GM12878 (cell line): ENCODE measurements around the gene GNAT1. TPM values are rescaled to one million over a fixed set of nuclear protein-coding genes. Genes with fewer than 3 reads are reported as not detected.

Experiments
- ATF7 ChIP-seq: fragments of 450-650 bp; IDR thresholded peaks from 2 replicates; pipeline ENCODE4 v1.6.1; 2016; ENCODE audit warnings: low read depth, mild to moderate bottlenecking
- BCL11A ChIP-seq: IDR thresholded peaks from 2 replicates; pipeline ENCODE4 v1.6.1; 2011; ENCODE audit warnings: low read depth, low read length
- CBX3 ChIP-seq: fragments of 200-600 bp; sonication (generic); IDR thresholded peaks from 2 replicates; pipeline ENCODE4 v1.6.1; 2016; ENCODE audit warnings: low read depth, borderline replicate concordance
- CHD4 ChIP-seq: fragments of 200-600 bp; sonication (generic); IDR thresholded peaks from 2 replicates; pipeline ENCODE4 v1.6.1; 2016; ENCODE audit warnings: mild to moderate bottlenecking
- CREB1 ChIP-seq: IDR thresholded peaks from 2 replicates; pipeline ENCODE4 v1.6.1; 2012; ENCODE audit warnings: low read depth, mild to moderate bottlenecking, inconsistent platforms
- EED ChIP-seq: sonication (generic); IDR thresholded peaks from 2 replicates; pipeline ENCODE4 v1.6.1; 2016; ENCODE audit warnings: antibody characterized with exemption, low read depth
- FOXK2 ChIP-seq: fragments of 450-650 bp; IDR thresholded peaks from 2 replicates; pipeline ENCODE4 v1.6.1; 2017; ENCODE audit warnings: mild to moderate bottlenecking, moderate library complexity
- HDGF ChIP-seq: fragments of 450-650 bp; IDR thresholded peaks from 2 replicates; pipeline ENCODE4 v1.6.1; 2016; ENCODE audit warnings: antibody characterized with exemption
- IKZF2 ChIP-seq, 2 experiments: fragments of 450-650 bp; IDR thresholded peaks; 2 replicates each; pipeline ENCODE4 v1.6.1; 2017; ENCODE audit warnings: mild to moderate bottlenecking in 2 of 2, moderate library complexity in 2 of 2
- IRF4 ChIP-seq: IDR thresholded peaks from 2 replicates; pipeline ENCODE4 v1.6.1; 2011; ENCODE audit warnings: low read depth, low read length
- MEF2A ChIP-seq: IDR thresholded peaks from 2 replicates; pipeline ENCODE4 v1.6.1; 2011; ENCODE audit warnings: low read depth, mild to moderate bottlenecking, low read length, moderate library complexity; ENCODE audit not compliant: insufficient read depth
- NR2C1 ChIP-seq: fragments of 450-650 bp; IDR thresholded peaks from 2 replicates; pipeline ENCODE4 v1.6.1; 2017; ENCODE audit warnings: antibody characterized with exemption, mild to moderate bottlenecking, moderate library complexity
- PAX8 ChIP-seq: fragments of 450-650 bp; IDR thresholded peaks from 2 replicates; pipeline ENCODE4 v1.6.1; 2017; ENCODE audit warnings: mild to moderate bottlenecking, moderate library complexity
- PML ChIP-seq: IDR thresholded peaks from 2 replicates; pipeline ENCODE4 v1.6.1; 2012; ENCODE audit warnings: low read length, inconsistent platforms
- POLR2AphosphoS5 ChIP-seq: IDR thresholded peaks from 2 replicates; pipeline ENCODE4 v1.6.1; 2011; ENCODE audit warnings: mild to moderate bottlenecking, low read length, inconsistent platforms
- SIX5 ChIP-seq: IDR thresholded peaks from 2 replicates; pipeline ENCODE4 v1.6.1; 2011; ENCODE audit warnings: mild to moderate bottlenecking, low read depth, low read length, moderate library complexity; ENCODE audit not compliant: severe bottlenecking
- SMAD5 ChIP-seq: IDR thresholded peaks from 2 replicates; pipeline ENCODE4 v1.6.1; 2016; ENCODE audit warnings: antibody characterized with exemption, low read depth
- SP1 ChIP-seq: IDR thresholded peaks from one replicate; pipeline ENCODE4 v1.6.1; 2011; ENCODE audit warnings: low read depth, low read length
- SPI1 ChIP-seq: IDR thresholded peaks from 2 replicates; pipeline ENCODE4 v1.6.1; 2011; ENCODE audit warnings: low read depth, mild to moderate bottlenecking, low read length, moderate library complexity, borderline replicate concordance; ENCODE audit not compliant: insufficient read depth
- SUPT20H ChIP-seq: IDR thresholded peaks from 2 replicates; pipeline ENCODE4 v1.6.1; 2011; ENCODE audit warnings: low read depth, mild to moderate bottlenecking, low read length, moderate library complexity, borderline replicate concordance; ENCODE audit not compliant: control insufficient read depth
- ZSCAN29 ChIP-seq: fragments of 450-650 bp; IDR thresholded peaks from 2 replicates; pipeline ENCODE4 v1.6.1; 2017; ENCODE audit warnings: mild to moderate bottlenecking, moderate library complexity
- polyA plus RNA-seq, 11 experiments: library from polyadenylated mRNA; depleted of rRNA in 4 of 11; unstranded in 6 of 11; stranded (reverse) in 5 of 11; fragments of >200 nt; fragmentation: Nextera tagmentation in 4 of 11; fragmentation: Illumina TruSeq in 1 of 11; extraction: Ambion mirVana in 4 of 11; extraction: Trizol in 1 of 11; gene quantifications; 1 replicate in 1 of 11; 2 replicates in 10 of 11; pipeline versions ENCODE4 v1.2.1 to v1.2.3, GENCODE V29; 2011 to 2016; ENCODE audit warnings: inconsistent platforms in 2 of 11, missing spikeins in 2 of 11, low read depth in 1 of 11
- total RNA-seq, 4 experiments: library from RNA; depleted of rRNA in 3 of 4; stranded (reverse); fragments of >200 nt in 3 of 4; fragmentation: Illumina TruSeq in 1 of 4; extraction: Trizol in 1 of 4; gene quantifications; 2 replicates each; pipeline versions ENCODE4 v1.2.1 to v1.2.3, GENCODE V29; 2013 to 2021
- TF ChIP-seq, protein P1 (sequence below): fragments of 450-650 bp; IDR thresholded peaks from 2 replicates; pipeline ENCODE4 v1.6.1; 2018; ENCODE audit warnings: borderline replicate concordance, mild to moderate bottlenecking; ENCODE audit not compliant: partially characterized antibody
- TF ChIP-seq, protein P2 (sequence below), 3 experiments: IDR thresholded peaks in 2 of 3; conservative IDR thresholded peaks in 1 of 3; 2 replicates each; pipeline ENCODE4 v1.5.1; 2011; ENCODE audit warnings: low read depth in 3 of 3, low read length in 3 of 3, mild to moderate bottlenecking in 3 of 3, control low read depth in 2 of 3, moderate library complexity in 2 of 3, inconsistent platforms in 1 of 3, mixed read lengths in 1 of 3; ENCODE audit not compliant: control insufficient read depth in 2 of 3, insufficient read depth in 1 of 3; ENCODE audit errors: extremely low read depth in 1 of 3
- TF ChIP-seq, protein P3 (sequence below): IDR thresholded peaks from 2 replicates; pipeline ENCODE4 v1.6.1; 2012; ENCODE audit warnings: low read depth, low read length, improper control_type of control experiment

Gene GNAT1
- total and polyA plus RNA-seq, 10 of the 15 experiments (the other 5 are each of a cell fraction or from before 2014, with no cell fraction given) = not detected

GRCh38 chr3:50245831-50246516 is 54.6 kb downstream of the GNAT1 start (continued):
- TF ChIP-seq SPI1 (peak; percentile 66; the same call in 1 of the 2 replicates), NR2C1 (no peak), MEF2A (no peak), POLR2AphosphoS5 (no peak), IRF4 (no peak), ZSCAN29 (no peak), CREB1 (peak; percentile 68; the same call in 1 of the 2 replicates), SP1 (no peak), FOXK2 (no peak), CBX3 (no peak), PML (no peak), SIX5 (no peak), EED (no peak; the same call in 1 of the 2 replicates), SMAD5 (no peak), SUPT20H (no peak), CHD4 (no peak), ATF7 (no peak), BCL11A (no peak; the same call in 1 of the 2 replicates), IKZF2 (IDR thresholded peaks at IDR 0.05) (peak; percentile 59 to 65; a peak in 2 of 4 replicates), HDGF (no peak), PAX8 (no peak)
- TF ChIP-seq, protein P1, sequence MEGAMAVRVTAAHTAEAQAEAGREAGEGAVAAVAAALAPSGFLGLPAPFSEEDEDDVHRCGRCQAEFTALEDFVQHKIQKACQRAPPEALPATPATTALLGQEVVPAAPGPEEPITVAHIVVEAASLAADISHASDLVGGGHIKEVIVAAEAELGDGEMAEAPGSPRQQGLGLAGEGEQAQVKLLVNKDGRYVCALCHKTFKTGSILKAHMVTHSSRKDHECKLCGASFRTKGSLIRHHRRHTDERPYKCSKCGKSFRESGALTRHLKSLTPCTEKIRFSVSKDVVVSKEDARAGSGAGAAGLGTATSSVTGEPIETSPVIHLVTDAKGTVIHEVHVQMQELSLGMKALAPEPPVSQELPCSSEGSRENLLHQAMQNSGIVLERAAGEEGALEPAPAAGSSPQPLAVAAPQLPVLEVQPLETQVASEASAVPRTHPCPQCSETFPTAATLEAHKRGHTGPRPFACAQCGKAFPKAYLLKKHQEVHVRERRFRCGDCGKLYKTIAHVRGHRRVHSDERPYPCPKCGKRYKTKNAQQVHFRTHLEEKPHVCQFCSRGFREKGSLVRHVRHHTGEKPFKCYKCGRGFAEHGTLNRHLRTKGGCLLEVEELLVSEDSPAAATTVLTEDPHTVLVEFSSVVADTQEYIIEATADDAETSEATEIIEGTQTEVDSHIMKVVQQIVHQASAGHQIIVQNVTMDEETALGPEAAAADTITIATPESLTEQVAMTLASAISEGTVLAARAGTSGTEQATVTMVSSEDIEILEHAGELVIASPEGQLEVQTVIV = no peak
- TF ChIP-seq, protein P2, sequence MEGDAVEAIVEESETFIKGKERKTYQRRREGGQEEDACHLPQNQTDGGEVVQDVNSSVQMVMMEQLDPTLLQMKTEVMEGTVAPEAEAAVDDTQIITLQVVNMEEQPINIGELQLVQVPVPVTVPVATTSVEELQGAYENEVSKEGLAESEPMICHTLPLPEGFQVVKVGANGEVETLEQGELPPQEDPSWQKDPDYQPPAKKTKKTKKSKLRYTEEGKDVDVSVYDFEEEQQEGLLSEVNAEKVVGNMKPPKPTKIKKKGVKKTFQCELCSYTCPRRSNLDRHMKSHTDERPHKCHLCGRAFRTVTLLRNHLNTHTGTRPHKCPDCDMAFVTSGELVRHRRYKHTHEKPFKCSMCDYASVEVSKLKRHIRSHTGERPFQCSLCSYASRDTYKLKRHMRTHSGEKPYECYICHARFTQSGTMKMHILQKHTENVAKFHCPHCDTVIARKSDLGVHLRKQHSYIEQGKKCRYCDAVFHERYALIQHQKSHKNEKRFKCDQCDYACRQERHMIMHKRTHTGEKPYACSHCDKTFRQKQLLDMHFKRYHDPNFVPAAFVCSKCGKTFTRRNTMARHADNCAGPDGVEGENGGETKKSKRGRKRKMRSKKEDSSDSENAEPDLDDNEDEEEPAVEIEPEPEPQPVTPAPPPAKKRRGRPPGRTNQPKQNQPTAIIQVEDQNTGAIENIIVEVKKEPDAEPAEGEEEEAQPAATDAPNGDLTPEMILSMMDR (IDR thresholded peaks at IDR 0.05 in 2 of 3, conservative IDR thresholded peaks at IDR 0.05 in 1 of 3; ENCODE audit: control insufficient read depth in 2 of 3, extremely low read depth in 1 of 3, insufficient read depth in 1 of 3, low read depth in 3 of 3, low read length in 3 of 3) = peak; percentile 96 to 99 (median 98)
- TF ChIP-seq, protein P3, sequence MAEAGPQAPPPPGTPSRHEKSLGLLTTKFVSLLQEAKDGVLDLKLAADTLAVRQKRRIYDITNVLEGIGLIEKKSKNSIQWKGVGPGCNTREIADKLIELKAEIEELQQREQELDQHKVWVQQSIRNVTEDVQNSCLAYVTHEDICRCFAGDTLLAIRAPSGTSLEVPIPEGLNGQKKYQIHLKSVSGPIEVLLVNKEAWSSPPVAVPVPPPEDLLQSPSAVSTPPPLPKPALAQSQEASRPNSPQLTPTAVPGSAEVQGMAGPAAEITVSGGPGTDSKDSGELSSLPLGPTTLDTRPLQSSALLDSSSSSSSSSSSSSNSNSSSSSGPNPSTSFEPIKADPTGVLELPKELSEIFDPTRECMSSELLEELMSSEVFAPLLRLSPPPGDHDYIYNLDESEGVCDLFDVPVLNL = no peak
